DND-41 (cell line): ENCODE data around the gene TEX19.
"Not testable (repeated sequence)": the region's sequence is repeated elsewhere in the genome, so short reads cannot be mapped to it uniquely, and the experiment has no call there.

Experiments used
- ATAC-seq: fragments of 200-7000 bp; cut with Tn5 transposase; 3 replicates; pipeline ENCODE4 v1.9.1; 2021; ENCODE audit warnings: low read depth; ENCODE audit not compliant: insufficient read depth
- DNase-seq: peaks from one replicate; pipeline ENCODE4 v3.0.0-alpha.2; 2020
- H2AFZ ChIP-seq: 2 replicates; pipeline ENCODE4 v1.6.0; 2012; ENCODE audit warnings: low read depth, low read length
- H3K27ac ChIP-seq: 2 replicates; pipeline ENCODE4 v1.5.1; 2012; ENCODE audit warnings: low read length, inconsistent platforms
- H3K27me3 ChIP-seq: fragments of 200-600 bp; sonication (generic); 2 replicates; pipeline ENCODE4 v1.6.0; 2012; ENCODE audit warnings: low read length, mild to moderate bottlenecking, inconsistent platforms; ENCODE audit not compliant: insufficient read depth, poor library complexity
- H3K36me3 ChIP-seq: 2 replicates; pipeline ENCODE4 v1.5.1; 2012; ENCODE audit warnings: low read length, inconsistent platforms; ENCODE audit not compliant: insufficient read depth
- H3K4me1 ChIP-seq: 2 replicates; pipeline ENCODE4 v1.5.1; 2012; ENCODE audit warnings: mild to moderate bottlenecking, low read length; ENCODE audit not compliant: insufficient read depth
- H3K4me2 ChIP-seq: 2 replicates; pipeline ENCODE4 v1.6.0; 2012; ENCODE audit warnings: mild to moderate bottlenecking, moderate library complexity, low read length, inconsistent platforms; ENCODE audit not compliant: insufficient read depth
- H3K4me3 ChIP-seq, 2 experiments: fragments of 200-600 bp in 1 of 2; shearing (Covaris generic) in 1 of 2; 2 replicates each; pipeline ENCODE4 v1.5.1; 2012 to 2016; ENCODE audit warnings: inconsistent platforms in 2 of 2, low read length in 2 of 2, mild to moderate bottlenecking in 2 of 2, low read depth in 1 of 2, moderate library complexity in 1 of 2
- H3K79me2 ChIP-seq: 2 replicates; pipeline ENCODE4 v1.6.0; 2012; ENCODE audit warnings: low read length, inconsistent platforms; ENCODE audit not compliant: insufficient read depth
- H3K9ac ChIP-seq: 2 replicates; pipeline ENCODE4 v1.6.0; 2012; ENCODE audit warnings: low read depth, mild to moderate bottlenecking, inconsistent platforms, low read length, moderate library complexity
- H3K9me3 ChIP-seq: 2 replicates; pipeline ENCODE4 v1.5.1; 2012; ENCODE audit warnings: low read length, moderate library complexity, mild to moderate bottlenecking, inconsistent platforms; ENCODE audit not compliant: insufficient read depth, severe bottlenecking
- H4K20me1 ChIP-seq: 2 replicates; pipeline ENCODE4 v1.6.0; 2012; ENCODE audit warnings: low read length; ENCODE audit not compliant: insufficient read depth
- CTCF ChIP-seq: IDR thresholded peaks from 2 replicates; pipeline ENCODE4 v1.5.1; 2012; ENCODE audit warnings: borderline replicate concordance, low read length, moderate library complexity, mild to moderate bottlenecking; ENCODE audit not compliant: poor library complexity, severe bottlenecking; ENCODE audit errors: extremely low read depth
- EZH2 ChIP-seq: IDR thresholded peaks from 3 replicates; pipeline ENCODE4 v1.6.1; 2012; ENCODE audit warnings: borderline replicate concordance, low read depth, mild to moderate bottlenecking, moderate library complexity, low read length, inconsistent platforms; ENCODE audit not compliant: severe bottlenecking

TEX19 gene

GRCh38 chr17:82371333-82372248 is 12.5 kb downstream of the TEX19 start, which contains the start of gene UTS2R:
Gene UTS2R (plus strand): TSS chr17:82371765. CDS start chr17:82374325, 2,560 bp downstream.
- no peak within 1 kb of the TSS for H2AFZ ChIP-seq

GRCh38 chr17:82372249-82373071 is 13.4 kb downstream of the TEX19 start:
- H3K27ac ChIP-seq: no peak overlapping the region
- ATAC-seq (no peak), DNase-seq (no peak)
- no peak overlapping the region for H3K4me2 ChIP-seq
- H3K79me2 ChIP-seq: no peaks in the 10 kb centered on the region
- no peak overlapping the region for H2AFZ ChIP-seq
- no peaks in the 10 kb centered on the region for H3K36me3 ChIP-seq
- H4K20me1 ChIP-seq: no peaks in the 10 kb centered on the region
- H3K27me3 ChIP-seq: no peaks in the 10 kb centered on the region
- H3K9me3 ChIP-seq: no peaks in the 10 kb centered on the region
- no peak for TF ChIP-seq CTCF
- TF ChIP-seq EZH2: no peak
- no peak overlapping the region for H3K9ac ChIP-seq
- H3K4me3 ChIP-seq: no peak overlapping the region
- peaks cover 10% of the 10 kb centered on the region; the same call in 1 of the 2 replicates for H3K4me1 ChIP-seq

More at GRCh38 chr17:82371333-82372248, 12.5 kb downstream of the TEX19 start, which contains the start of gene UTS2R:
- Histone ChIP-seq H3K4me1 (peaks cover 19% of the 10 kb centered on the region; the same call in 1 of the 2 replicates), H3K27ac (no peak within 1 kb of the TSS), H3K36me3 (no peaks in the 10 kb centered on the region), H3K9ac (no peak within 1 kb of the TSS), H3K27me3 (no peaks in the 10 kb centered on the region), H4K20me1 (no peaks in the 10 kb centered on the region), H3K4me2 (no peak within 1 kb of the TSS), H3K4me3 (no peak within 1 kb of the TSS), H3K9me3 (no peaks in the 10 kb centered on the region), H3K79me2 (no peaks in the 10 kb centered on the region)
- ATAC-seq (no peak), DNase-seq (no peak)
- TF ChIP-seq CTCF (no peak), EZH2 (no peak)

- ATAC-seq, H2AFZ ChIP-seq, H3K9ac ChIP-seq, H3K36me3 ChIP-seq, H3K27me3 ChIP-seq, H3K9me3 ChIP-seq, DNase-seq, H4K20me1 ChIP-seq, H3K4me2 ChIP-seq, H3K79me2 ChIP-seq, H3K27ac ChIP-seq, H3K4me3 ChIP-seq, H3K4me1 ChIP-seq: not testable (repeated sequence)
Measured at GRCh38 chr17:82373072-82373452, 14.0 kb downstream of the TEX19 start.
